WTC11 (cell line): ENCODE results near the gene BTBD9. TPM values are rescaled to one million over a fixed set of nuclear protein-coding genes. Genes with fewer than 3 reads are reported as not detected.
A peak's percentile ranks its signal among the peaks of the same experiment; 100 is the strongest.

Experiments
- ATAC-seq: fragments of 200-7000 bp; cut with Tn5 transposase; 2 replicates; pipeline ENCODE4 v1.10.0; 2021; ENCODE audit warnings: mild to moderate bottlenecking, moderate library complexity
- CTCF ChIA-PET: fragments of 300-600 bp; sonication (Branson Sonifier 250); formaldehyde crosslinking; loops from one replicate; lab custom pipeline; 2021; ENCODE audit warnings: antibody characterized with exemption; lab: Charles Lee
- POLR2A ChIA-PET: fragments of 350-600 bp; sonication (Branson Sonifier 250); formaldehyde crosslinking; loops from one replicate; lab custom pipeline; 2021; ENCODE audit warnings: antibody characterized with exemption; lab: Charles Lee
- DNase-seq: peaks from one replicate; pipeline ENCODE4 v3.0.0; 2021; ENCODE audit warnings: low spot score
- H3K27ac Mint-ChIP-seq: 2 replicates; pipeline ENCODE4 v1.8.0; 2021; ENCODE audit warnings: mixed read lengths
- H3K27me3 Mint-ChIP-seq: 2 replicates; pipeline ENCODE4 v1.8.0; 2021; ENCODE audit warnings: low read depth, mild to moderate bottlenecking, moderate library complexity, mixed read lengths
- H3K36me3 Mint-ChIP-seq: 2 replicates; pipeline ENCODE4 v1.8.0; 2021; ENCODE audit warnings: mixed read lengths
- H3K4me1 Mint-ChIP-seq: 2 replicates; pipeline ENCODE4 v1.8.0; 2022; ENCODE audit warnings: mixed read lengths
- H3K4me3 Mint-ChIP-seq: 2 replicates; pipeline ENCODE4 v1.8.0; 2021; ENCODE audit warnings: mild to moderate bottlenecking, moderate library complexity, mixed read lengths
- H3K9me3 Mint-ChIP-seq: 2 replicates; pipeline ENCODE4 v1.8.0; 2021; ENCODE audit warnings: mixed read lengths
- ATF1 ChIP-seq: sonication (generic); formaldehyde crosslinking; IDR thresholded peaks from 2 replicates; pipeline ENCODE4 v1.8.1; 2023; ENCODE audit warnings: mild to moderate bottlenecking, moderate library complexity, missing genetic modification reagents
- CREM ChIP-seq: sonication (generic); formaldehyde crosslinking; IDR thresholded peaks from 2 replicates; pipeline ENCODE4 v1.8.1; 2022; ENCODE audit warnings: mild to moderate bottlenecking, missing genetic modification reagents, moderate library complexity
- FOXJ3 ChIP-seq: sonication (generic); formaldehyde crosslinking; IDR thresholded peaks from 2 replicates; pipeline ENCODE4 v1.9.0; 2021; ENCODE audit warnings: missing genetic modification reagents, mild to moderate bottlenecking, borderline replicate concordance
- FOXK1 ChIP-seq: sonication (generic); formaldehyde crosslinking; IDR thresholded peaks from 2 replicates; pipeline ENCODE4 v1.8.0; 2022; ENCODE audit warnings: mild to moderate bottlenecking, moderate library complexity, missing genetic modification reagents
- HMGXB4 ChIP-seq: sonication (generic); formaldehyde crosslinking; IDR thresholded peaks from 2 replicates; pipeline ENCODE4 v1.8.1; 2023; ENCODE audit warnings: mild to moderate bottlenecking, moderate library complexity, missing genetic modification reagents
- JAZF1 ChIP-seq: fragments of 250-450 bp; sonication (Bioruptor Pico); IDR thresholded peaks from 2 replicates; pipeline ENCODE4 v1.9.0; 2021; ENCODE audit warnings: moderate library complexity, mild to moderate bottlenecking, inconsistent platforms
- JUN ChIP-seq: sonication (generic); formaldehyde crosslinking; IDR thresholded peaks from 2 replicates; pipeline ENCODE4 v1.8.0; 2023; ENCODE audit warnings: mild to moderate bottlenecking, missing genetic modification reagents
- PRDM15 ChIP-seq: sonication (generic); formaldehyde crosslinking; IDR thresholded peaks from 2 replicates; pipeline ENCODE4 v1.8.0; 2022; ENCODE audit warnings: missing genetic modification reagents
- RORB ChIP-seq: fragments of 250-450 bp; sonication (Bioruptor Pico); IDR thresholded peaks from 2 replicates; pipeline ENCODE4 v1.9.0; 2021; ENCODE audit warnings: mild to moderate bottlenecking
- ZNF219 ChIP-seq: sonication (generic); formaldehyde crosslinking; IDR thresholded peaks from 2 replicates; pipeline ENCODE4 v1.8.0; 2023; ENCODE audit warnings: missing genetic modification reagents, mild to moderate bottlenecking, borderline replicate concordance
- ZNF263 ChIP-seq: sonication (generic); formaldehyde crosslinking; IDR thresholded peaks from 2 replicates; pipeline ENCODE4 v1.8.1; 2022; ENCODE audit warnings: low read depth, mild to moderate bottlenecking, moderate library complexity, missing genetic modification reagents
- ZNF317 ChIP-seq: sonication (generic); formaldehyde crosslinking; IDR thresholded peaks from 2 replicates; pipeline ENCODE4 v1.8.1; 2023; ENCODE audit warnings: low read depth, mild to moderate bottlenecking, moderate library complexity, missing genetic modification reagents, borderline replicate concordance
- ZNF396 ChIP-seq: fragments of 250-450 bp; sonication (Bioruptor Pico); IDR thresholded peaks from 2 replicates; pipeline ENCODE4 v1.8.0; 2021; ENCODE audit warnings: mild to moderate bottlenecking, moderate library complexity, borderline replicate concordance
- total RNA-seq: library from RNA; stranded (reverse); gene quantifications from 3 replicates; pipeline ENCODE4 v1.2.3, GENCODE V29; 2021
- TF ChIP-seq, protein P1 (sequence below): sonication (generic); formaldehyde crosslinking; conservative IDR thresholded peaks from 2 replicates; pipeline ENCODE4 v1.8.1; 2022; ENCODE audit warnings: mild to moderate bottlenecking, missing genetic modification reagents
- TF ChIP-seq, protein P2 (sequence below): fragments of 250-450 bp; sonication (Bioruptor Pico); IDR thresholded peaks from 2 replicates; pipeline ENCODE4 v1.9.0; 2021; ENCODE audit warnings: moderate library complexity, mild to moderate bottlenecking, inconsistent platforms, borderline replicate concordance
- TF ChIP-seq, protein P3 (sequence below): sonication (generic); formaldehyde crosslinking; IDR thresholded peaks from 2 replicates; pipeline ENCODE4 v1.8.1; 2022; ENCODE audit warnings: mild to moderate bottlenecking, moderate library complexity, missing genetic modification reagents
- TF ChIP-seq, protein P4 (sequence below): fragments of 250-450 bp; sonication (Bioruptor Pico); IDR thresholded peaks from 2 replicates; pipeline ENCODE4 v1.8.0; 2021; ENCODE audit warnings: mild to moderate bottlenecking

Gene BTBD9
- total RNA-seq, 1 experiment from 2014 or later: 4.2 TPM

- TF ChIP-seq, protein P1, sequence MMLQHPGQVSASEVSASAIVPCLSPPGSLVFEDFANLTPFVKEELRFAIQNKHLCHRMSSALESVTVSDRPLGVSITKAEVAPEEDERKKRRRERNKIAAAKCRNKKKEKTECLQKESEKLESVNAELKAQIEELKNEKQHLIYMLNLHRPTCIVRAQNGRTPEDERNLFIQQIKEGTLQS: no peak
These were observed 446.7 kb downstream of the BTBD9 start (continued) for GRCh38 chr6:38193051-38193450.

- CTCF ChIA-PET: interaction anchor here (2.7 kb wide), 1 partner anchor 301 kb away, joined by 13 read pairs; no protein-coding TSS in a partner anchor
- no peak overlapping the region for H3K4me3 Mint-ChIP-seq
These were observed 447.2 kb downstream of the BTBD9 start for GRCh38 chr6:38192487-38192886.

GRCh38 chr6:38192011-38192410 is 447.7 kb downstream of the BTBD9 start:
- no peaks in the 10 kb centered on the region for H3K9me3 Mint-ChIP-seq
- no peak for DNase-seq
- H3K27me3 Mint-ChIP-seq: no peaks in the 10 kb centered on the region; the same call in 1 of the 2 replicates
- peak overlapping the region; percentile 33; the same call in 1 of the 2 replicates for H3K27ac Mint-ChIP-seq
- ATAC-seq: peak; percentile 54
- H3K4me1 Mint-ChIP-seq: peaks cover 41% of the 10 kb centered on the region
- H3K4me3 Mint-ChIP-seq: no peak overlapping the region
- H3K36me3 Mint-ChIP-seq: no peaks in the 10 kb centered on the region
- CTCF ChIA-PET: interaction anchor here (2.7 kb wide), 1 partner anchor 302 kb away, joined by 13 read pairs; no protein-coding TSS in a partner anchor
- TF ChIP-seq, protein P2, sequence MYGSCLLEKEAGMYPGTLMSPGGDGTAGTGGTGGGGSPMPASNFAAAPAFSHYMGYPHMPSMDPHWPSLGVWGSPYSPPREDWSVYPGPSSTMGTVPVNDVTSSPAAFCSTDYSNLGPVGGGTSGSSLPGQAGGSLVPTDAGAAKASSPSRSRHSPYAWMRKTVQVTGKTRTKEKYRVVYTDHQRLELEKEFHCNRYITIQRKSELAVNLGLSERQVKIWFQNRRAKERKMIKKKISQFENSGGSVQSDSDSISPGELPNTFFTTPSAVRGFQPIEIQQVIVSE (CRISPR knock-in tag): no peak
- no peak for TF ChIP-seq ZNF263 (CRISPR knock-in tag)
- TF ChIP-seq, all 79 proteins: peak for 0
- POLR2A ChIA-PET: no interaction called here

More at GRCh38 chr6:38192487-38192886, 447.2 kb downstream of the BTBD9 start:
- no peaks in the 10 kb centered on the region for H3K9me3 Mint-ChIP-seq
- no peaks in the 10 kb centered on the region for H3K36me3 Mint-ChIP-seq
- H3K27me3 Mint-ChIP-seq: no peaks in the 10 kb centered on the region; the same call in 1 of the 2 replicates
- POLR2A ChIA-PET: no interaction called here
- ATAC-seq (peak; percentile 41), DNase-seq (no peak)
- H3K27ac Mint-ChIP-seq: peak overlapping the region; percentile 33
- TF ChIP-seq RORB (CRISPR knock-in tag): no peak
- TF ChIP-seq ZNF219: no peak
- peaks cover 39% of the 10 kb centered on the region for H3K4me1 Mint-ChIP-seq

GRCh38 chr6:38191418-38191817 is 448.3 kb downstream of the BTBD9 start:
- Mint-ChIP-seq H3K9me3 (no peaks in the 10 kb centered on the region), H3K27me3 (no peaks in the 10 kb centered on the region; the same call in 1 of the 2 replicates), H3K27ac (no peak overlapping the region), H3K4me3 (no peak overlapping the region), H3K4me1 (peaks cover 43% of the 10 kb centered on the region), H3K36me3 (no peaks in the 10 kb centered on the region)
- TF ChIP-seq ZNF317 (CRISPR knock-in tag) (no peak), FOXJ3 (CRISPR knock-in tag) (no peak)
- CTCF ChIA-PET: interaction anchor here (0.6 kb wide), 1 partner anchor 207 kb away, joined by 3 read pairs; no protein-coding TSS in a partner anchor
- DNase-seq (no peak), ATAC-seq (no peak)
- POLR2A ChIA-PET: no interaction called here

GRCh38 chr6:38188677-38189335 is 450.9 kb downstream of the BTBD9 start:
- ChIA-PET POLR2A (interaction anchor here (0.7 kb wide), 1 partner anchor 398 kb away, joined by 3 read pairs; no protein-coding TSS in a partner anchor), CTCF (interaction anchor here (1.2 to 2.6 kb wide), 3 partner anchors 12 to 382 kb away, joined by 4 to 6 read pairs (median 5); no protein-coding TSS in a partner anchor)
- H3K36me3 Mint-ChIP-seq: no peaks in the 10 kb centered on the region
- H3K27me3 Mint-ChIP-seq: no peaks in the 10 kb centered on the region; the same call in 1 of the 2 replicates
- H3K9me3 Mint-ChIP-seq: no peaks in the 10 kb centered on the region
- H3K4me1 Mint-ChIP-seq: peaks cover 39% of the 10 kb centered on the region
- no peak overlapping the region for H3K4me3 Mint-ChIP-seq
- H3K27ac Mint-ChIP-seq: no peak overlapping the region
- no peak for ATAC-seq
- no peak for DNase-seq
- TF ChIP-seq JUN (CRISPR knock-in tag) (no peak), ZNF396 (CRISPR knock-in tag) (no peak), CREM (no peak), ZNF219 (no peak), ATF1 (CRISPR knock-in tag) (no peak), JAZF1 (CRISPR knock-in tag) (no peak), PRDM15 (CRISPR knock-in tag) (no peak), HMGXB4 (no peak), FOXK1 (CRISPR knock-in tag) (no peak)
- TF ChIP-seq, protein P3, sequence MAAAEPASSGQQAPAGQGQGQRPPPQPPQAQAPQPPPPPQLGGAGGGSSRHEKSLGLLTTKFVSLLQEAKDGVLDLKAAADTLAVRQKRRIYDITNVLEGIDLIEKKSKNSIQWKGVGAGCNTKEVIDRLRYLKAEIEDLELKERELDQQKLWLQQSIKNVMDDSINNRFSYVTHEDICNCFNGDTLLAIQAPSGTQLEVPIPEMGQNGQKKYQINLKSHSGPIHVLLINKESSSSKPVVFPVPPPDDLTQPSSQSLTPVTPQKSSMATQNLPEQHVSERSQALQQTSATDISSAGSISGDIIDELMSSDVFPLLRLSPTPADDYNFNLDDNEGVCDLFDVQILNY (CRISPR knock-in tag): no peak
- TF ChIP-seq, protein P4, sequence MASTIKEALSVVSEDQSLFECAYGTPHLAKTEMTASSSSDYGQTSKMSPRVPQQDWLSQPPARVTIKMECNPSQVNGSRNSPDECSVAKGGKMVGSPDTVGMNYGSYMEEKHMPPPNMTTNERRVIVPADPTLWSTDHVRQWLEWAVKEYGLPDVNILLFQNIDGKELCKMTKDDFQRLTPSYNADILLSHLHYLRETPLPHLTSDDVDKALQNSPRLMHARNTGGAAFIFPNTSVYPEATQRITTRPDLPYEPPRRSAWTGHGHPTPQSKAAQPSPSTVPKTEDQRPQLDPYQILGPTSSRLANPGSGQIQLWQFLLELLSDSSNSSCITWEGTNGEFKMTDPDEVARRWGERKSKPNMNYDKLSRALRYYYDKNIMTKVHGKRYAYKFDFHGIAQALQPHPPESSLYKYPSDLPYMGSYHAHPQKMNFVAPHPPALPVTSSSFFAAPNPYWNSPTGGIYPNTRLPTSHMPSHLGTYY (CRISPR knock-in tag): no peak
